ENCODE data around the gene SEMG1.

SEMG1 gene

DNA sequence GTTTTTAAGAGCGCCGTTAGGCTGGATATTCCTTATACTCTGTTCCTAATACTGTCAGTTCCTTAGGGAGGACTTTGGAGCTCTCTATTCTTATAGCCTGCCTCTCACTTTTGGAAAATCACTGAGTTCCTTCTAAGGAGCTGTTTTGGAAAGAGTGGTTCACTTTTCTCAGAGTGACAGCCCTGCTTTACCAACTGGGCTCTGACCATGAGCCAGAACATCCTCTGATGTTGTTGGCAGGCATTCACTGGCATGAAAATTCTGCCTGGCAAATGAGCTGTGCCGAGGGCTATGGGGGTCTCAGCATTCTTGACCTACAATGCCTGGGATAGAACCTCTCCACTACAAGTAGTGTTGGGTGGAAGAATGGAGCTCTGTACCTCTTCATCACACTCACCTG, 14.9 kb upstream of the SEMG1 start:
- Mint-ChIP-seq H3K4me1 (ENCODE audit: low read depth) (no peaks in the 10 kb centered on the region), H3K27ac (no peak overlapping the region), H3K36me3 (ENCODE audit: low read depth) (no peaks in the 10 kb centered on the region), H3K9me3 (no peaks in the 10 kb centered on the region), H3K27me3 (ENCODE audit: low read depth) (peaks cover 9% of the 10 kb centered on the region), H3K4me3 (no peak overlapping the region)
- no peak for DNase-seq (ENCODE audit: low spot score)

DNA sequence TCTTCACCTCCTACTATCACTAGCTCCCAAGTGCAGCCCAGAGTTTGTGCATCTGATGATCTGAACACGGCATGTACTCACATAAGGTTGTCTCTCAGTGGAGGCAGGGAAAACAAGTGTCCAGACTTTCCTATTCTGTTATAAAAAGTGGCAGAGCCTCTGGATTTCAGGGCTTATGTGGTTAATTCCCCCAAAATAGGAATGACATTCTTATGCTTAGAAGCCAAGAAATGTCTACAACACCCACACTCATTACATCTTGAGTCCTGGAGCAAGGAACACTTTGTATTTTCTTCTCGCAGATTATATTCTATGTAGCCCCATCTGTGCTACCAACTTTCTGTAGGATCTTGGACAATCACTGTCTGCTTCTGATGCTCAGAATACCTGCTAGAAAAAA, 13.5 kb upstream of the SEMG1 start:
- Mint-ChIP-seq H3K27ac (no peak overlapping the region), H3K4me3 (no peak overlapping the region), H3K9me3 (no peaks in the 10 kb centered on the region), H3K27me3 (ENCODE audit: low read depth) (peaks cover 10% of the 10 kb centered on the region), H3K36me3 (ENCODE audit: low read depth) (no peaks in the 10 kb centered on the region), H3K4me1 (ENCODE audit: low read depth) (no peaks in the 10 kb centered on the region)
- no peak for DNase-seq (ENCODE audit: low spot score)

DNA sequence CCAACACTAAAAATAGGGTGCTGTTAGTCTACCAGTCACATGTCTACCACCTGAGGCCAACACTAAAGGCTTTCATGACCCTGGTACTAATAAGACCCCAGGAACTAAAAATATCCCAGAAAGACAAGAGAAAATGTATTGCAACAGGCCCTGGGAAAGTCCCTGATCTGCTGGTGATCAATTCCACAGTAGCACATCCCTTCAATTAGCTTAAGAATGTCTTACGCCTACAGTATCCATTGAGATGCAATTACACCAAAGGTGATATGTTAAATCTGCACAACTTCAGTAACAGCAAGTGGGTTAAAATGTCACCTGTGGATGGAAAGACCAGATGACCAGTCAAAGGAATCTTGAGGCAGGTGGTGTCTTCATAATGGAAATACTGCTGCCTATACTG, 3.1 kb downstream of the SEMG1 start:
- no peaks in the 10 kb centered on the region for H3K9me3 Mint-ChIP-seq
- H3K4me1 Mint-ChIP-seq (ENCODE audit: low read depth) = no peaks in the 10 kb centered on the region
- no peak overlapping the region for H3K4me3 Mint-ChIP-seq
- H3K36me3 Mint-ChIP-seq (ENCODE audit: low read depth) = no peaks in the 10 kb centered on the region
- no peak overlapping the region for H3K27ac Mint-ChIP-seq
- no peak for DNase-seq (ENCODE audit: low spot score)
- peaks cover 24% of the 10 kb centered on the region for H3K27me3 Mint-ChIP-seq (ENCODE audit: low read depth)

DNA sequence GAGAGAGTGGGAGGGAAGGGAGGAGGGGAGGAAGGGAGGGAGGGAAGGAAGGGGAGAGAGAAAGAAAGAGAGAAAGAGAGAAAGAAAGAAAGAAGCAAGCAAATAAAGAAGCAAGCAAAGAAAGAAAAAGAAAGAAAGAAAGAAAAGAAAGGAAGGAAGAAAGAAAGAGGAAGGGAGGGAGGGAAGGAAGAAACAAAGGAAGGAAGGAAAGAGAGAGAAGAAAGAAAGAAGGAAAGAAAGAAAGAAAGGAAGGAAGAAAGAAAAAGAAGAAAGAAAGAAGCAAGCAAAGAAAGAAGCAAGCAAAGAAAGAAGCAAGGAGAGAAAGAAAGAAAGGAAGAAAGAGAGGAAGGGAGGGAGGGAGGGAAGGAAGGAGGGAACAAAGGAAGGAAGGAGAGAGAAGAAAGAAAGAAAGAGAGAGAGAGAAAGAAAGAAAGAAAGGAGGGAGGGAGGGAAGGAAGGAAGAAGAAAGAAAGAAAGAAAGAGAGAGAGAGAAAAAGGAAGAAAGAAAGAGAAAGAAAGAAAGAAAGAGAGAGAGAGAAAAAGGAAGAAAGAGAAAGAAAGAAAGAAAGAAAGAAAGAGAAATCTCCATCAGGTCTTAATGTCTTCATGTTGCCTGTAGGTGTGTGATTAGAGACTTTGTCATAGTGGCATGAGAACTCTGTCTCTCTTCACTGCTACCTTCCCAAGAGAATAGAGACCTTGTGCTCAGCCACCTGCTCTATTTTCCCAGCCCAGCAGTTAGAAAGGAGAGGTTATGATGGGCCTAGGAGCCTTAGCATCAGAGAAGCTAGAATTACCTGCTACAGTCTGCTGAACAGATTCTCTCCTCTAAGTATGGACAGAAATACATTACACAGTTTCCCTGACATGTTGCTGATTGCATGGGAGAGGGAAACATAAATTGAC, 5.0 kb downstream of the SEMG1 start:
- H3K4me1 Mint-ChIP-seq (ENCODE audit: low read depth) = no peaks in the 10 kb centered on the region
- no peak overlapping the region for H3K4me3 Mint-ChIP-seq
- no peaks in the 10 kb centered on the region for H3K9me3 Mint-ChIP-seq
- peaks cover 13% of the 10 kb centered on the region for H3K27me3 Mint-ChIP-seq (ENCODE audit: low read depth)
- no peak overlapping the region for H3K27ac Mint-ChIP-seq
- no peak for DNase-seq (ENCODE audit: low spot score)
- H3K36me3 Mint-ChIP-seq (ENCODE audit: low read depth) = no peaks in the 10 kb centered on the region

DNA sequence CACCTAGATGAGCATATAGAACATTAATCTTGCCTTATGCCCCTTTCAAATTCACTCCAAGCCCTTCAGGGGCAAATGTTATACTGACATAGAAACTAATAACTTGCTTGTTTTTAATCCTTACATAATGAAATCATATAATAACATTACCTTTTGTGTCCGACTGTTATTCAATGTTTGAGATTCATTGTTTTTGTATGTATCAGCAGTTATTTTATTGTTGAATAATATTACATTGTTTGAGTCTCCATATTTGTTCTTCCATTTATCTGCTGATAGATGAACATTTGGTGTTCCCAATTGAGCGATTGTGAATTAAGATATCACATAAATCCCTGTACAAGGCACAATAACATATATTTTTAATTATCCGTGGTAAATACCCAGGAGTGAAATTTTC, 6.0 kb downstream of the SEMG1 start:
- no peak overlapping the region for H3K27ac Mint-ChIP-seq
- no peaks in the 10 kb centered on the region for H3K36me3 Mint-ChIP-seq (ENCODE audit: low read depth)
- H3K4me1 Mint-ChIP-seq (ENCODE audit: low read depth) = no peaks in the 10 kb centered on the region
- H3K9me3 Mint-ChIP-seq = no peaks in the 10 kb centered on the region
- DNase-seq (ENCODE audit: low spot score) = no peak
- no peak overlapping the region for H3K4me3 Mint-ChIP-seq
- H3K27me3 Mint-ChIP-seq (ENCODE audit: low read depth) = peaks cover 12% of the 10 kb centered on the region

DNA sequence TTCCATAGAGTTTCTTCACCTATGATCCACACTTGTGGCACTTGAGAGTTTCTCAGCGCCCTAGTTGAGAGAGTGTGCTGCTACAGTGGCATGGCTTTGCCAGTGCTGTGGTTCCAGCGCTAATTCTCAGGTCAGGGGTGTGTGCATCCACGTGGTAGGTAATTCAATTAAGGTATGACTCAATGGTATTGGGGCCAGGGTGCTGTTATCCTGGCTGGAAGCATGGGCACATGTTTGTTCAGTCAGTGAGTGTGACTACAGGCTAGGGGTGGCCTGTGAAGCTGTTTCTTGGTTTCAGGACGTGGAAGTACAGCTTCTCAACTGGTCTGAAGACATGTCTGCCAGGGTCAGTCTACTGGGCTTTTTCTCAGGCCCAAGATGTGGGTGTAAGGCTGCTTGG, 11.3 kb downstream of the SEMG1 start:
- no peak for DNase-seq (ENCODE audit: low spot score)
- Mint-ChIP-seq H3K36me3 (ENCODE audit: low read depth) (no peaks in the 10 kb centered on the region), H3K4me1 (ENCODE audit: low read depth) (no peaks in the 10 kb centered on the region), H3K27ac (no peak overlapping the region), H3K9me3 (no peaks in the 10 kb centered on the region), H3K27me3 (ENCODE audit: low read depth) (peaks cover 9% of the 10 kb centered on the region), H3K4me3 (no peak overlapping the region)

DNA sequence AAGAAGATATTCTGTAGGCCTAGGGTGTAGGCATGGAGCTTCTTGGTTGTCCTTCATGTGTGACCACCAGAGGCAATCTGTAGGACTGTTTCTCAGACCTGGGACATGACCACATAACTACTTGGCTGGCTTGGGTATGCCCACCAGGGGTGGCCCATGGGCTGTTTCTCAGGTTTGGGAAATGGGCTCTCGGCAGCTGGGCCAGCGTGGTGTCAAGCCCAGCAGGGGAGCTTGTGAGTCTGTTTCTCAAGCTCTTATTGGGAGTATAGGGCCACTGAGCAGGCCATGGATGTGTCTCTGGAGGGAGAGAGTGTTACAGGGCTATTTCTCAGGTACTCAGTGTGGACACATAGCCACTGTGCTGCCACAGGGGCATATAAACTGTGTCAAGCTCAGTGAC, 11.8 kb downstream of the SEMG1 start:
- Mint-ChIP-seq H3K4me3 (no peak overlapping the region), H3K27me3 (ENCODE audit: low read depth) (peaks cover 9% of the 10 kb centered on the region), H3K36me3 (ENCODE audit: low read depth) (no peaks in the 10 kb centered on the region), H3K4me1 (ENCODE audit: low read depth) (no peaks in the 10 kb centered on the region), H3K27ac (no peak overlapping the region), H3K9me3 (no peaks in the 10 kb centered on the region)
- no peak for DNase-seq (ENCODE audit: low spot score)

DNA sequence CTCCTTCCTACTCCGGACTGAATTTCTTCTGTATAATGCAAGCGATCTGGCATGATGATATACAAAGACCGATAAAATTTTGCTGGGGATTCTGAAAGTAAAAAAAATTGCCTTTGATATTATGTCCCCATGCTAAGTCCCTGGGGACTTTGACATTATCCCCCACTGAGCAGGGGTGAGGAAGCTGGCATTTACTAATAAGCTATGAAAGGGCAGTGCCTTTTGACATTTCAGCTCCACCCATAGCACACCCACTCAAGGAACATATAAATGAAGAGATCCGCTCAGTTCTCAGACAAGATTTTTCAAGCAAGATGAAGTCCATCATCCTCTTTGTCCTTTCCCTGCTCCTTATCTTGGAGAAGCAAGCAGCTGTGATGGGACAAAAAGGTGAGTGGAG, 14.2 kb downstream of the SEMG1 start, which contains the start of gene SEMG2:
TSS of gene SEMG2 (plus strand) at position 298 of the 400 bp plus-strand sequence. CDS start at position 315, 17 bp downstream.
- no peaks in the 10 kb centered on the region for H3K4me1 Mint-ChIP-seq (ENCODE audit: low read depth)
- H3K27ac Mint-ChIP-seq = no peak within 1 kb of the TSS
- H3K36me3 Mint-ChIP-seq (ENCODE audit: low read depth) = no peaks in the 10 kb centered on the region
- H3K4me3 Mint-ChIP-seq = no peak within 1 kb of the TSS
- DNase-seq (ENCODE audit: low spot score) = no peak
- no peaks in the 10 kb centered on the region for H3K9me3 Mint-ChIP-seq
- H3K27me3 Mint-ChIP-seq (ENCODE audit: low read depth) = peaks cover 9% of the 10 kb centered on the region

DNA sequence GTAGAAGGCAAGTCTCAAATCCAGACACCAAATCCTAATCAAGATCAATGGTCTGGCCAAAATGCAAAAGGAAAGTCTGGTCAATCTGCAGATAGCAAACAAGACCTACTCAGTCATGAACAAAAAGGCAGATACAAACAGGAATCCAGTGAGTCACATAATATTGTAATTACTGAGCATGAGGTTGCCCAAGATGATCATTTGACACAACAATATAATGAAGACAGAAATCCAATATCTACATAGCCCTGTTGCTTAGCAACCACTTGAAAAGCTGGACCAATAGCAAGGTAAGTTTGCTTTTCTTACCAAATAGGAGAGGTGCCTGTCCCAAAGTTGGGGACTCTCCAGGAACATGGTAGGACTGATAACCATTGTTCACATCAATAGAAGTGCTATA, 16.3 kb downstream of the SEMG1 start:
- Mint-ChIP-seq H3K27me3 (ENCODE audit: low read depth) (peaks cover 15% of the 10 kb centered on the region), H3K36me3 (ENCODE audit: low read depth) (no peaks in the 10 kb centered on the region), H3K9me3 (no peaks in the 10 kb centered on the region), H3K27ac (no peak overlapping the region), H3K4me1 (ENCODE audit: low read depth) (no peaks in the 10 kb centered on the region), H3K4me3 (no peak overlapping the region)
- DNase-seq (ENCODE audit: low spot score) = no peak

DNA sequence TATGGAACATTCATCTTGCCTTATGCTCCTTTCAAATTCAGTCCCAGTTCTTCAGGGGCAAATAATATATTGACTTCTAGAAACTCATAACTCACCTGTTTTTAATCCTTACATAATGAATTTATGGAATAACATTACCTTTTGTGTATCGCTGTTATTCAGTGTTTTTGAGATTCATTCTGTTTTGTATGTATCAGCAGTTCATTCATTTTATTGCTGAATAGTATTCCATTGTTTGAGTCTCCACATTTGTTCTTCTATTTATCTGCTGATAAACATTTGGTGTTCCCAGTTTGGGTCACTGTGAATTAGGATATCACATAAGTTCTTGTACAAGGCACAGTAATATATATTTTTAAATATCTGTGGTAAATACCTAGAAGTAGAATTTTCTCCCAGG, 19.5 kb downstream of the SEMG1 start:
- no peaks in the 10 kb centered on the region for H3K36me3 Mint-ChIP-seq (ENCODE audit: low read depth)
- H3K4me3 Mint-ChIP-seq = no peak overlapping the region
- DNase-seq (ENCODE audit: low spot score) = no peak
- H3K9me3 Mint-ChIP-seq = no peaks in the 10 kb centered on the region
- H3K4me1 Mint-ChIP-seq (ENCODE audit: low read depth) = peaks cover 2% of the 10 kb centered on the region
- H3K27ac Mint-ChIP-seq = no peak overlapping the region
- peaks cover 20% of the 10 kb centered on the region for H3K27me3 Mint-ChIP-seq (ENCODE audit: low read depth)

DNA sequence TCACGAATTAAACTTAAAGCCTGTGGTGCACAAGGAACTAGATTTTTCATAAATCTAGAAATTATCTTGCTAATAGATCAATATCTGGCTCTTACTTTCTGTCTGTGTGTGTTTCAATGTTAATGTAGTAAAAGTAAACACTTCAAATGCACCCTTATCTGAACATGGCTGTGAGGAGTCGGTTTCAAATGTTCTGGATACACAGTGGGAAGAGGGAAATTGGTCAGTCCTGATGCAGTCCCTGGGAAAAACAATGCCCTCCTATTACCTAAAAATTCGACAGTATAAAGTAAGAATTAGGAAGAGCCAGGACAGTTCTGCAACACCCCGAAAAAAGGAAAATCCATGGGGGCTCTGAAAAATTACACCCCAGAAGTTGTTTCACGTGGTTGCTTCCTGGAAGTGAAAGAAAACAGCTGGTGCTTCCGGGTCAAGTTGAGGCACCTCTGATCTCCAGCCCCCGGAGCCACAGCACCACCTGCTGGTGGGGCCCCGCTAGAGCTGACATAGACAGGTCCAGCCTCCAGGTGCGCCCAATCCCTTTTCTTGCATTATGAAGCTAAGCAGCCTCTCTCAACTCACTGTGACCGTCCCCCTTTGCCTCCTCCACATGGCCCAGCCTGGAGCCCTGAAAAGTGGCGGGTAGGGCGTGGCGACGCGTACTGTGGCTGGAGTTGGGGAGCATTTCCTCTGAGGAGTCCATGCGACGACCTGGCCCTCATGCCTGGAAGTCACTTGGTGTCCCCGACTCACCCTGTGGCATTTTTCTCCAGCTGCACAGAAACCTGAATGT, 22.6 kb downstream of the SEMG1 start:
- peaks cover 18% of the 10 kb centered on the region for H3K27me3 Mint-ChIP-seq (ENCODE audit: low read depth)

DNA sequence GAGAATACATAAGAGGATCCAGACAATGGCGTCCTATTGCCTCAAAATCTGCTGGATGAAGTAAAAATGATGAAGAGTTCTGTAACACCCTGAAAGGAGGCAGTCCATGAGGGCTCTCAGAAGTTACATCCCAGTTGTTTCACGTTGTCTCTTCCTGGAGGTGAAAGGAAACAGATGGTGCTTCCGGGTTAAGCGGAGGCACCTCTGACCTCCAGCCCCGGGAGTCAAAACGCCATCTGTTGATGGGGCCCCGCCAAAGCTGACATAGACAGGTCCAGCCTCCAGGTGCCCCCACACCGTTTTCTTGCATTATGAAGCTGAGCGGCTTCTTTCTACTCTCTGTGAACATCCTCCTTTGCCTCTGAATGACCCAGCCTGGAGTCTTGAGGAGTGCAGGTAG, 23.8 kb downstream of the SEMG1 start:
- no peaks in the 10 kb centered on the region for H3K9me3 Mint-ChIP-seq
- no peaks in the 10 kb centered on the region for H3K36me3 Mint-ChIP-seq (ENCODE audit: low read depth)
- DNase-seq (ENCODE audit: low spot score) = no peak
- peaks cover 2% of the 10 kb centered on the region for H3K4me1 Mint-ChIP-seq (ENCODE audit: low read depth)
- no peak overlapping the region for H3K4me3 Mint-ChIP-seq
- no peak overlapping the region for H3K27ac Mint-ChIP-seq
- H3K27me3 Mint-ChIP-seq (ENCODE audit: low read depth) = peaks cover 18% of the 10 kb centered on the region

More for the DNA sequence above, 22.6 kb downstream of the SEMG1 start:
- peaks cover 2% of the 10 kb centered on the region for H3K4me1 Mint-ChIP-seq (ENCODE audit: low read depth)
- H3K9me3 Mint-ChIP-seq = no peaks in the 10 kb centered on the region
- no peak overlapping the region for H3K4me3 Mint-ChIP-seq
- H3K36me3 Mint-ChIP-seq (ENCODE audit: low read depth) = no peaks in the 10 kb centered on the region
- peak; percentile 22 for DNase-seq (ENCODE audit: low spot score)
- H3K27ac Mint-ChIP-seq = no peak overlapping the region

DNA sequence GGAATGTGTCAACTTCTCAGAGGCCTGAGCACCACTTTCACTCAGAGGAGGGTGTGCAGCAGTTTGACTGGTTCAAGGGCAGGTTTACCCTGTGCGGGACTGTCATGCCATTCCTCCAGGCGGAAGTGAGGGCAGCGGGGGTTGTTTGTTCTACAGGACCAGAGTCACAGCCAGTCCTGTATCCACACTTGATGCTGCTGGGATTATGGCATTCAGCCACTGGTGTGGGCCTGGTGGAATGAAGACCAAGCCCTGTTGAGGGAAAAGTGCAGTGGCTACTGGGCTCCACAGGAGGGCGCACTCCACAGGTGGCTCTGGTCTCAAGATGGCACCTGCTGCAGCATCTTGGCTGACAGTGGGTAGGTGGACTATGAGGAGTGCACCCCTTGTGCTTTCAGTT, 29.2 kb downstream of the SEMG1 start:
- H3K4me1 Mint-ChIP-seq (ENCODE audit: low read depth) = no peaks in the 10 kb centered on the region
- H3K4me3 Mint-ChIP-seq = no peak overlapping the region
- H3K27ac Mint-ChIP-seq = no peak overlapping the region
- DNase-seq (ENCODE audit: low spot score) = no peak
- H3K36me3 Mint-ChIP-seq (ENCODE audit: low read depth) = no peaks in the 10 kb centered on the region
- H3K27me3 Mint-ChIP-seq (ENCODE audit: low read depth) = peaks cover 20% of the 10 kb centered on the region
- no peaks in the 10 kb centered on the region for H3K9me3 Mint-ChIP-seq

DNA sequence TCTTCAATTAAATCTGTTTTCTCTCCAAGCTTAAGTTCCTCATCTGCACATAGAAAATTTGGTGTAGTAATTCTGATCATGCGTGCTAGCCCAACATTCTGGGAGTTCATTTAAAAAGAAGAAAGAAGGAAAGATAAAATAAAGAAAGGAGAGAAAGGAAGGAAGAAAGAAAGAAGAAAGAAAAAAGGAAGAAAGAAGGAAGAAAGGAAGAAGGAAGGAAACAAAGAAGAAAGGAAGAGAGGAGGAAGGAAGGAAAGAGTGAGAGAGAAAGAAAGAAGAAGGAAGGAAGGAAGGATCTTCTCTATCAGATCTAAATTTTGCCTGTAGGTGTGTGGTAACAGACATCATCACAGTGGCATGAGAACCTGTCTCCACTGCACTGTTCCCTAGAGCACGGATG, 31.3 kb downstream of the SEMG1 start:
- no peaks in the 10 kb centered on the region for H3K9me3 Mint-ChIP-seq
- H3K36me3 Mint-ChIP-seq (ENCODE audit: low read depth) = no peaks in the 10 kb centered on the region
- H3K4me1 Mint-ChIP-seq (ENCODE audit: low read depth) = no peaks in the 10 kb centered on the region
- H3K4me3 Mint-ChIP-seq = no peak overlapping the region
- H3K27ac Mint-ChIP-seq = no peak overlapping the region
- no peak for DNase-seq (ENCODE audit: low spot score)
- peaks cover 33% of the 10 kb centered on the region for H3K27me3 Mint-ChIP-seq (ENCODE audit: low read depth)
